Astrocyte (in vitro differentiated cells and primary cell): ENCODE results near the gene ASGR1. TPM values are rescaled to one million over a fixed set of nuclear protein-coding genes. Genes with fewer than 3 reads are reported as not detected.

Source experiments
- DNase-seq: peaks from one replicate; pipeline ENCODE4 v3.0.0-alpha.2; 2010; ENCODE audit warnings: low read depth
- FAIRE-seq: peaks from 2 replicates; lab custom pipeline; 2011; peaks lifted over from hg19 to GRCh38; lab: Jason Lieb, UNC
- H2AFZ ChIP-seq: 2 replicates; pipeline ENCODE4 v1.6.0; 2012; ENCODE audit warnings: low read depth, low read length, inconsistent platforms
- H3K27ac ChIP-seq: 2 replicates; pipeline ENCODE4 v1.5.1; 2011; ENCODE audit warnings: low read depth, low read length, inconsistent platforms
- H3K27me3 ChIP-seq: 2 replicates; pipeline ENCODE4 v1.6.0; 2011; ENCODE audit warnings: low read length, inconsistent platforms; ENCODE audit not compliant: insufficient read depth
- H3K36me3 ChIP-seq: 2 replicates; pipeline ENCODE4 v1.5.1; 2011; ENCODE audit warnings: low read length, inconsistent platforms; ENCODE audit not compliant: insufficient read depth
- H3K4me1 ChIP-seq: 2 replicates; pipeline ENCODE4 v1.5.1; 2011; ENCODE audit warnings: low read length, inconsistent platforms; ENCODE audit not compliant: insufficient read depth
- H3K4me2 ChIP-seq: 2 replicates; pipeline ENCODE4 v1.6.0; 2012; ENCODE audit warnings: low read length, inconsistent platforms
- H3K4me3 ChIP-seq: 2 replicates; pipeline ENCODE4 v1.5.1; 2011; ENCODE audit warnings: low read depth, mild to moderate bottlenecking, low read length, inconsistent platforms; ENCODE audit not compliant: insufficient read depth
- H3K79me2 ChIP-seq: 2 replicates; pipeline ENCODE4 v1.6.0; 2012; ENCODE audit warnings: mild to moderate bottlenecking, low read length, inconsistent platforms; ENCODE audit not compliant: insufficient read depth
- H3K9ac ChIP-seq: 2 replicates; pipeline ENCODE4 v1.6.0; 2012; ENCODE audit warnings: mild to moderate bottlenecking, low read length, inconsistent platforms
- H3K9me3 ChIP-seq: 2 replicates; pipeline ENCODE4 v1.5.1; 2012; ENCODE audit warnings: low read depth, mild to moderate bottlenecking, low read length, inconsistent platforms; ENCODE audit not compliant: insufficient read depth
- H4K20me1 ChIP-seq: 2 replicates; pipeline ENCODE4 v1.6.0; 2012; ENCODE audit warnings: low read length, inconsistent platforms; ENCODE audit not compliant: insufficient read depth
- H3K27ac Mint-ChIP-seq: one replicate; pipeline ENCODE4 v1.8.0; 2021; ENCODE audit warnings: mild to moderate bottlenecking, mixed read lengths; ENCODE audit not compliant: unreplicated experiment
- H3K27me3 Mint-ChIP-seq: one replicate; pipeline ENCODE4 v1.8.0; 2021; ENCODE audit warnings: low read depth, mixed read lengths; ENCODE audit not compliant: unreplicated experiment
- H3K36me3 Mint-ChIP-seq: one replicate; pipeline ENCODE4 v1.8.0; 2021; ENCODE audit warnings: low read depth, mixed read lengths; ENCODE audit not compliant: unreplicated experiment
- H3K4me1 Mint-ChIP-seq: one replicate; pipeline ENCODE4 v1.8.0; 2021; ENCODE audit warnings: low read depth, mixed read lengths; ENCODE audit not compliant: unreplicated experiment
- H3K4me3 Mint-ChIP-seq: one replicate; pipeline ENCODE4 v1.8.0; 2021; ENCODE audit warnings: mild to moderate bottlenecking, moderate library complexity, mixed read lengths; ENCODE audit not compliant: unreplicated experiment
- H3K9me3 Mint-ChIP-seq: one replicate; pipeline ENCODE4 v1.8.0; 2021; ENCODE audit warnings: mild to moderate bottlenecking, mixed read lengths; ENCODE audit not compliant: unreplicated experiment
- EZH2 ChIP-seq: IDR thresholded peaks from 2 replicates; pipeline ENCODE4 v1.6.1; 2012; ENCODE audit warnings: mild to moderate bottlenecking, low read length, inconsistent platforms; ENCODE audit not compliant: insufficient read depth
- total RNA-seq: library from RNA; stranded (reverse); gene quantifications from 2 replicates; pipeline ENCODE4 v1.2.1, GENCODE V29; 2021
- TF ChIP-seq, protein P1 (sequence below): IDR thresholded peaks from 2 replicates; pipeline ENCODE4 v1.5.1; 2011; ENCODE audit warnings: low read depth, mild to moderate bottlenecking, inconsistent platforms, low read length, moderate library complexity; ENCODE audit not compliant: insufficient read depth

The ASGR1 gene
- total RNA-seq, 1 donor from 2014 or later: 5.0 TPM

DNA sequence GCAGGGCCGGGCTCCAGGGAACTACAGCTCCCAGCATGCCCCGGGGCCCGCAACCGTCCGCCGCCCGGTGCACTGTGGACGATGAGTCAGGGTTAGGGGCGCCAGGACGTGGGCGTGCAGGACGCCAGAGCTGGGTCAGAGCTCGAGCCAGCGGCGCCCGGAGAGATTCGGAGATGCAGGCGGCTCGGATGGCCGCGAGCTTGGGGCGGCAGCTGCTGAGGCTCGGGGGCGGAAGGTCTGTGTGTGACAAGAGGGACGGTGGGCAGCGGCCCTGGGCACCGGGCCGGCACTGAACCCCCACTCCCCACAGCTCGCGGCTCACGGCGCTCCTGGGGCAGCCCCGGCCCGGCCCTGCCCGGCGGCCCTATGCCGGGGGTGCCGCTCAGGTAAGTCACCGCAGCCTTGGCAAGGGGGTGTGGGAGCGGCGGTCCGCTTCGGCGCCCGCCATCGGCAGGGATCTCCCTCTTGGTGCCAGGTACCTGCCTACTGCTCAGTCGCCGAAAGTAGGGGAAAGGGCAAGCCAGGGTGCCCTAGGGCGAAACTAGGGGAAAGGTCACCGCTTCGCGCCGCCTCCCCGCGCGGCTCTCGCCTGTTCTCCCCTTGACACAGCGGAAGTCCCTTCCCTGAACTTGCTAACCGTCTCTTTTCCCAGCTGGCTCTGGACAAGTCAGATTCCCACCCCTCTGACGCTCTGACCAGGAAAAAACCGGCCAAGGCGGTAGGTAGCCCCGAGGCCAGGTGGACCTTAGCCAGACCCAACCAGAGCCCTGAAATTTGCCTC, 40.8 kb upstream of the ASGR1 start, which contains the start of the genes ACADVL and DLG4:
ACADVL (plus strand) TSS at position 127 of the 781 bp plus-strand sequence; CDS start at position 174, 47 bp downstream.
DLG4 (minus strand) TSS at position 25 of the 781 bp plus-strand sequence.
- FAIRE-seq: no peak
- Histone ChIP-seq H2AFZ (peak within 1 kb of the TSS; percentile 36), H3K27ac (peak within 1 kb of the TSS; percentile 80), H4K20me1 (peaks cover 59% of the 10 kb centered on the region), H3K36me3 (peaks cover 13% of the 10 kb centered on the region), H3K4me3 (peak within 1 kb of the TSS; percentile 73), H3K4me1 (peaks cover 37% of the 10 kb centered on the region), H3K27me3 (no peaks in the 10 kb centered on the region), H3K4me2 (peak within 1 kb of the TSS; percentile 92), H3K79me2 (peaks cover 50% of the 10 kb centered on the region), H3K9me3 (no peaks in the 10 kb centered on the region), H3K9ac (peak within 1 kb of the TSS; percentile 93)
- peaks cover 29% of the 10 kb centered on the region for H3K4me1 Mint-ChIP-seq
- H3K4me3 Mint-ChIP-seq: peak within 1 kb of the TSS; percentile 96
- no peak for TF ChIP-seq EZH2
- TF ChIP-seq, protein P1, sequence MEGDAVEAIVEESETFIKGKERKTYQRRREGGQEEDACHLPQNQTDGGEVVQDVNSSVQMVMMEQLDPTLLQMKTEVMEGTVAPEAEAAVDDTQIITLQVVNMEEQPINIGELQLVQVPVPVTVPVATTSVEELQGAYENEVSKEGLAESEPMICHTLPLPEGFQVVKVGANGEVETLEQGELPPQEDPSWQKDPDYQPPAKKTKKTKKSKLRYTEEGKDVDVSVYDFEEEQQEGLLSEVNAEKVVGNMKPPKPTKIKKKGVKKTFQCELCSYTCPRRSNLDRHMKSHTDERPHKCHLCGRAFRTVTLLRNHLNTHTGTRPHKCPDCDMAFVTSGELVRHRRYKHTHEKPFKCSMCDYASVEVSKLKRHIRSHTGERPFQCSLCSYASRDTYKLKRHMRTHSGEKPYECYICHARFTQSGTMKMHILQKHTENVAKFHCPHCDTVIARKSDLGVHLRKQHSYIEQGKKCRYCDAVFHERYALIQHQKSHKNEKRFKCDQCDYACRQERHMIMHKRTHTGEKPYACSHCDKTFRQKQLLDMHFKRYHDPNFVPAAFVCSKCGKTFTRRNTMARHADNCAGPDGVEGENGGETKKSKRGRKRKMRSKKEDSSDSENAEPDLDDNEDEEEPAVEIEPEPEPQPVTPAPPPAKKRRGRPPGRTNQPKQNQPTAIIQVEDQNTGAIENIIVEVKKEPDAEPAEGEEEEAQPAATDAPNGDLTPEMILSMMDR: no peak
- H3K9me3 Mint-ChIP-seq: no peaks in the 10 kb centered on the region
- peaks cover 20% of the 10 kb centered on the region for H3K36me3 Mint-ChIP-seq
- DNase-seq: peak; percentile 78
- H3K27me3 Mint-ChIP-seq: no peaks in the 10 kb centered on the region
- H3K27ac Mint-ChIP-seq: peak within 1 kb of the TSS; percentile 98

DNA sequence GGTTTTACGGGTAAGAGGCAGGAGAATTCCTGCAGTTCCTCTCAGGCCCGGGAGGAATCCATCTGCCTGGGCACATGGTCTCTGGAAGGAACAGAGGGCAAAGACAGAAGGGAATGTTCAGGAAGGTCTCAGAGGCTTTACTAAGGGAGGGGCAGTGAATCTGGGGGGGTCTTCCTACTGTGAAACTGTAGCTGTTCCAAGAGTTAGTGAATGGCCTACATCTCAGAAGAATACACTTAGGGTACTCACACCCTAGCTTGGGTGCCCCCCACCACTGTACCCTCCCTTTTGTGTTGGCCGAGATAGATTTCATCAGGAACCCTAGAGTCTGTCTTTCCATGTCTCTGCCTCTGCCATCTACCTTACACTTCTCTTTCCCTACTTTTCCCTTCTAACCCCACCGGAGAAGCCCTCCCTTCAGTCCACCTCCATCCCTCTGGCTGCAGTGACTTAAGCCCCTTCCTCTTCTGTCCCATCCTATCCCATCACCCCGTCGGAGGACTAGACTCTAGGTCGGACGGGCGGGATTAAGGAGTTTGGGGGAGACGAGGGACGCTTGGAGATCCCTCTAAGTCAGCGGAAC, 40.1 kb upstream of the ASGR1 start:
- peaks cover 17% of the 10 kb centered on the region for H3K36me3 Mint-ChIP-seq
- no peaks in the 10 kb centered on the region for H3K9me3 ChIP-seq
- peak overlapping the region; percentile 36 for H2AFZ ChIP-seq
- no peaks in the 10 kb centered on the region for H3K27me3 Mint-ChIP-seq
- H3K36me3 ChIP-seq: peaks cover 13% of the 10 kb centered on the region
- no peaks in the 10 kb centered on the region for H3K9me3 Mint-ChIP-seq
- H3K4me3 ChIP-seq: peak overlapping the region; percentile 73
- peak overlapping the region; percentile 93 for H3K9ac ChIP-seq
- FAIRE-seq: no peak
- H3K4me3 Mint-ChIP-seq: peak overlapping the region; percentile 96
- H3K27ac ChIP-seq: peak overlapping the region; percentile 80
- no peak for DNase-seq
- peak overlapping the region; percentile 98 for H3K27ac Mint-ChIP-seq
- H3K4me2 ChIP-seq: peak overlapping the region; percentile 92
- TF ChIP-seq, protein P1: no peak
- TF ChIP-seq EZH2: no peak
- H4K20me1 ChIP-seq: peaks cover 61% of the 10 kb centered on the region
- H3K79me2 ChIP-seq: peaks cover 51% of the 10 kb centered on the region
- H3K27me3 ChIP-seq: no peaks in the 10 kb centered on the region
- peaks cover 29% of the 10 kb centered on the region for H3K4me1 Mint-ChIP-seq
- H3K4me1 ChIP-seq: peaks cover 38% of the 10 kb centered on the region
